Cardiac atrium fibroblast (primary cell): ENCODE results near the gene TRAPPC14. TPM values are rescaled to one million over a fixed set of nuclear protein-coding genes. Genes with fewer than 3 reads are reported as not detected.

ENCODE experiments used
- total RNA-seq: library from RNA; depleted of rRNA; stranded (reverse); fragments of >200 nt; gene quantifications from 2 replicates; pipeline ENCODE4 v1.2.3, GENCODE V29; 2015

The TRAPPC14 gene, protein sequence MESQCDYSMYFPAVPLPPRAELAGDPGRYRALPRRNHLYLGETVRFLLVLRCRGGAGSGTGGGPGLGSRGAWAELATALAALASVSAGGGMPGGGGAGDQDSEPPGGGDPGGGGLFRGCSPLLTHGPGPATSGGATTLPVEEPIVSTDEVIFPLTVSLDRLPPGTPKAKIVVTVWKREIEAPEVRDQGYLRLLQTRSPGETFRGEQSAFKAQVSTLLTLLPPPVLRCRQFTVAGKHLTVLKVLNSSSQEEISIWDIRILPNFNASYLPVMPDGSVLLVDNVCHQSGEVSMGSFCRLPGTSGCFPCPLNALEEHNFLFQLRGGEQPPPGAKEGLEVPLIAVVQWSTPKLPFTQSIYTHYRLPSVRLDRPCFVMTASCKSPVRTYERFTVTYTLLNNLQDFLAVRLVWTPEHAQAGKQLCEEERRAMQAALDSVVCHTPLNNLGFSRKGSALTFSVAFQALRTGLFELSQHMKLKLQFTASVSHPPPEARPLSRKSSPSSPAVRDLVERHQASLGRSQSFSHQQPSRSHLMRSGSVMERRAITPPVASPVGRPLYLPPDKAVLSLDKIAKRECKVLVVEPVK
- total RNA-seq, result 7.3 and 10.5 TPM in 2 replicates

DNA sequence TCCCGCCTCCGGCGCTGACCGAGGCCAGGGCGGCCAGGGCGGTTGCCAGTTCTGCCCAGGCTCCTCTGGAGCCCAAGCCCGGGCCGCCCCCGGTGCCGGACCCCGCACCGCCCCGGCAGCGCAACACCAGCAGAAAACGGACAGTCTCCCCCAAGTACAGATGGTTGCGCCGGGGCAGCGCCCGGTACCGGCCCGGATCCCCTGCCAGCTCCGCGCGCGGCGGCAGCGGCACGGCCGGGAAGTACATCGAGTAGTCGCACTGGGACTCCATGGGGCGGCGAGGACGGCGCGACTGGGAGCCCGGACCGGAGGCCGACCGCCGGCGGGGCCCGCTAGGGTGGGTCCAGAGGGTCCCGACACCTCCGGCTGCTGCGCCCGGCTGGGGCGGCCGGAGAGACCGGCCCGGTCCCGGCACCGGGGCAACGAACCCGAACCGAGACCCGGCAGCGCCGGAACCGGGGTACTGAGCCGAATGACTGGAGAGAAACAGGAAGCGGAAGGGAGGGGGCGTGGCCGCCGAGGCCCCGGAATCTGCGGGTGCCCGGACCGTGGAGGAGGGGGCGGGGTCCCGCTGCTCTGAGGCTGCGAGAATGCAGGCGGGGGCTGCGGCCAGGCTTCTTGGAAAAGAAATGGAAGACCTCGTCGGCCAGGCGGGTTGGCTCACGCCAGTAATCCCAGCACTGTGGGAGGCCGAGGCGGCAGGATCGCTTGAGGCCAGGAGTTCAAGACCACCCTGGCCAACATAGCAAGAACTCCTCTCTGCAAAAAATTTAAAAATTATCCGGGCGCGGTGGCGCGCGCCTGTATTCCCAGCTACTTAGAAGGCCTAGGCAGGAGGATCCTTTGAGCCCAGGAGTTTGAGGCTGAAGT lies at the start of gene TRAPPC14:
TRAPPC14 (minus strand) TSS at position 495 of the 870 bp plus-strand sequence; CDS start at position 271, 224 bp downstream.

DNA sequence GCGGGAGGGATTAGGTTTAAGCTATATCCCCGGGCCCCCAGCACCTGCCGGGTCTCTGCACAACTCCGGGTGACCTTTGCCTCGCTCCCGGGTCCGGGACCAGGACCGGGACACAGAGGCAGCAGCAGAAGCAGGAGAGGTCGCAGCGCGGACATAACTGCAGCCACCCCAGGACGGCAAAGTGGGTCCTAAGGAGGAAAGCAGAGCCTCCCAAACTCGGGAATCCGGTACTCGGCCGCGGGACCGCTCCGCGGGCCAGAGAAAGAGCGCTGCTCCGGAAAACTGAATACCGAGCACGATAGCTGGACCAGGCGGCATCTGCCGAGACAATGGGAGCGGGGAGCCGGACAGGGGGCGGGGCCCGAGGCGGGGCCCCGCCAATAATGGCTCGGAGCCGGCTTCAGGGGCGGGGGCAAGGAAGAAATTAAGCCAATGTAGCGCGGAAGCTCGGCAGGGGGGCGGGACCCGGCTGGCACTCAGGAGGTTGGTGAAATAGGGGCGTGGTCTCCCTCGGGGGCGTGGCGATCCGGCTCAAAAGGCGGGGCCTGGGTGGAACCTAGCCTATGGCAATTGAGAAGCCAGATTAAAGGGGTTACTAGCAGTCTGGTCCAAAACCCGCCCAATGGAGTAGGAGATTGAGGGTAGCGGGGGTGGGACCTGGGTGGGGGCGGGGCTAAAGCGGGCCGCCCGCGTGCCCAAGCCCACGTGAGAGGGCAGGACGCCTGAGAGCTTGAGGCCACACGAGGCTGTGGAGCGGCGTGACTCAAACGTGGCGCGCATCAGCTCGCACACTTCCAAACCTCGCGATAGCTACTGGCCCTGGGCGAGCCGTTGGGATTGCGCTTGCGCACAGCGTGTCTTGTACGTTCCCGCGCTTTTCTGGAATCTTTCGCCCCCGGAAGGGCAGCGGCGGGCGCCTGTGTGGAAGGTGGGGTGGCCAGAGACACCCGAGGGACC lies 18.8 kb upstream of the TRAPPC14 start, which contains the start of the genes GPC2 and STAG3:
GPC2 (minus strand) TSS at position 337 of the 957 bp plus-strand sequence; CDS start at position 155, 182 bp downstream.
STAG3 (plus strand) TSS at position 874 of the 957 bp plus-strand sequence. CDS start 2,639 bp downstream, outside the sequence.

GRCh38 chr7:100148559-100149328 lies 9.8 kb downstream of the TRAPPC14 start, which contains the start of gene LAMTOR4:
Gene LAMTOR4, plus strand, starts transcription at chr7:100148918. Its CDS starts 55 bp downstream, at chr7:100148973.

GRCh38 chr7:100126931-100127865 lies 31.3 kb downstream of the TRAPPC14 start, which contains the start of gene MBLAC1:
Gene MBLAC1, plus strand, starts transcription at chr7:100126967. Its CDS starts 429 bp downstream, at chr7:100127396.

DNA sequence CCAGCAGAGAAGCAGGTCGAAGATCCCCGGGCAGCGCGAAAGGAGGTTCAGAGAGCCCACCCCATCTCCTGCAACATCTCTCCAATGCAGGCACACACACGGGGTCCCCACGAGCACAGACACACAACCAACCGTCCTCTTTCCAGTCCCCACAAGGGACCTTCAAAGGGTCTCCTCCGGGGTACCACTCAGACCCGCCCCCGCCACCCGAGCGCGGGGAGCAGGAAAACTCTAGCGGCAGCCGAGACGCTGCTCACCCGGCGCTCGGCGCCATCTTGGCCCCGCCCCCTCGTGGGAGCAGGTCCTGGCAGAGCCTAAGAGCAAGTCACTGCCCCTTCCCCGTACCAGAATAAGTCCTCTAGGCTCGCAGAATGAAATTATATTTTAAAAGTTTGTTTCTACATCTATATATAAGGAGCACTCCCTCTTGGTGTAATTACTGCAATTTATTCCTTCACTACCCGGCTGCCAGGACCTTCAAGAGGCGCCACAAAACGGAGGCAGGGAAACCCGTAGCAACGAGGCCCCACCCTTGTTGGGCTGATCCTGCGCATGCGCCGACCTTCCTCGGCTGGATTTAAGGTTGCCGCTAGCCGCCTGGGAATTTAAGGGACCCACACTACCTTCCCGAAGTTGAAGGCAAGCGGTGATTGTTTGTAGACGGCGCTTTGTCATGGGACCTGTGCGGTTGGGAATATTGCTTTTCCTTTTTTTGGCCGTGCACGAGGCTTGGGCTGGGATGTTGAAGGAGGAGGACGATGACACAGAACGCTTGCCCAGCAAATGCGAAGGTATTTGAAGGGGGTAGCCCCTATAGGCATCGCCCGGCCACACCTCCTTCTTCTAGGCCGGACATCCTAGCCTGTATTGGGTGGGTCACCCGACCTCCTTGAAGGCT lies 39.2 kb downstream of the TRAPPC14 start, which contains the start of the genes CNPY4 and TAF6:
CNPY4 (plus strand) TSS at position 563 of the 898 bp plus-strand sequence; CDS start at position 674, 111 bp downstream.
TAF6 (minus strand) TSS at position 287 of the 898 bp plus-strand sequence. CDS start 5,149 bp downstream, outside the sequence.

Other genes starting within 250 kb of the TRAPPC14 start
- 26.5 and 30.5 TPM in 2 replicates for gene TRIM4, start 239.2 kb downstream of the TRAPPC14 start, total RNA-seq
- gene GJC3, start 229.1 kb downstream of the TRAPPC14 start, total RNA-seq, result not detected in 2 replicates
- not detected in 2 replicates for gene AZGP1, start 182.7 kb downstream of the TRAPPC14 start, total RNA-seq
- gene ZKSCAN1, start 143.1 kb downstream of the TRAPPC14 start, total RNA-seq, result 17.1 and 20.3 TPM in 2 replicates
- 7.2 and 10.5 TPM in 2 replicates for gene ZSCAN21, start 108.9 kb downstream of the TRAPPC14 start, total RNA-seq
- gene ZNF3, start 77.0 kb downstream of the TRAPPC14 start, total RNA-seq, result 12.5 and 17.8 TPM in 2 replicates
- gene COPS6, start 69.8 kb downstream of the TRAPPC14 start, total RNA-seq, result 45.8 and 57.2 TPM in 2 replicates
- 26.2 and 34.8 TPM in 2 replicates for gene MCM7, start 57.3 kb downstream of the TRAPPC14 start, total RNA-seq
- 11.7 and 23.0 TPM in 2 replicates for gene AP4M1, start 57.1 kb downstream of the TRAPPC14 start, total RNA-seq
- 51.4 and 58.5 TPM in 2 replicates for gene TAF6, start 39.4 kb downstream of the TRAPPC14 start, total RNA-seq
- gene CNPY4, start 39.1 kb downstream of the TRAPPC14 start, total RNA-seq, result 22.0 and 22.9 TPM in 2 replicates
- 3.4 and 5.4 TPM in 2 replicates for gene MBLAC1, start 31.8 kb downstream of the TRAPPC14 start, total RNA-seq
- gene LAMTOR4, start 9.8 kb downstream of the TRAPPC14 start, total RNA-seq, result 136 and 155 TPM in 2 replicates
- gene GAL3ST4, start 9.9 kb upstream of the TRAPPC14 start, total RNA-seq, result 3.8 and 4.5 TPM in 2 replicates
- 5.6 TPM in 1 of 2 replicates, not detected in the other for gene GPC2, start 18.7 kb upstream of the TRAPPC14 start, total RNA-seq
- 0.16 and 1.8 TPM in 2 replicates for gene STAG3, start 19.2 kb upstream of the TRAPPC14 start, total RNA-seq
- gene PVRIG, start 61.2 kb upstream of the TRAPPC14 start, total RNA-seq, result not detected in 2 replicates
- not detected in 2 replicates for gene SPDYE3, start 149.0 kb upstream of the TRAPPC14 start, total RNA-seq
- 13.5 and 19.0 TPM in 2 replicates for gene PILRB, start 199.4 kb upstream of the TRAPPC14 start, total RNA-seq
- gene PILRA, start 214.8 kb upstream of the TRAPPC14 start, total RNA-seq, result 0.32 and 1.1 TPM in 2 replicates